ENCODE data around the gene ADAM12.

Gene ADAM12

GRCh38 chr10:126062131-126063032 is 325.9 kb downstream of the ADAM12 start:
- TF ChIP-seq CTCF (IDR thresholded peaks at IDR 0.05; ENCODE audit: low read length, missing control alignments): no peak
- peak; percentile 96 for DNase-seq (ENCODE audit: low read depth)
- H3K4me3 ChIP-seq (replicated peaks; ENCODE audit: low read depth, low read length): no peak overlapping the region

DNA sequence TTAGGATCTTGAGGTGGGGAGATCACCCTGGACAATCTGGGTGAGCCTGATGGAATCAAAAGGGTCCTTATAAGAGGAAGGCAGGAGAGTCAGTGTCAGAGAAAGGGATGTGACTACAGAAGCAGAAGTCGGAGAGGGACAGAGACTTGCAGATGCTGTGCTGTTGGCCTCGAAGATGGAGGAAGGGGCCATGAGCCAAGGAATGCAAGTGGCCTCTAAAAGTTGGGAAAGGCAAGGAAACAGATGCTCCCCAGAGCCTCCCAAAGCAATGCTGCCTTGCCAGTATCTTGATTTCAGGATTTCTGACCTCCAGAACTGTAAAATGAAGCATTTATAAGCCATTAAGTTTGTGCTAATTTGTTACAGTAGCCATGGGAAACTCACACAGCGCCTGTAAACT is 326.8 kb downstream of the ADAM12 start:
- TF ChIP-seq CTCF (IDR thresholded peaks at IDR 0.05; ENCODE audit: low read length, missing control alignments): no peak
- H3K4me3 ChIP-seq (replicated peaks; ENCODE audit: low read depth, low read length): no peak overlapping the region
- DNase-seq (ENCODE audit: low read depth): no peak

DNA sequence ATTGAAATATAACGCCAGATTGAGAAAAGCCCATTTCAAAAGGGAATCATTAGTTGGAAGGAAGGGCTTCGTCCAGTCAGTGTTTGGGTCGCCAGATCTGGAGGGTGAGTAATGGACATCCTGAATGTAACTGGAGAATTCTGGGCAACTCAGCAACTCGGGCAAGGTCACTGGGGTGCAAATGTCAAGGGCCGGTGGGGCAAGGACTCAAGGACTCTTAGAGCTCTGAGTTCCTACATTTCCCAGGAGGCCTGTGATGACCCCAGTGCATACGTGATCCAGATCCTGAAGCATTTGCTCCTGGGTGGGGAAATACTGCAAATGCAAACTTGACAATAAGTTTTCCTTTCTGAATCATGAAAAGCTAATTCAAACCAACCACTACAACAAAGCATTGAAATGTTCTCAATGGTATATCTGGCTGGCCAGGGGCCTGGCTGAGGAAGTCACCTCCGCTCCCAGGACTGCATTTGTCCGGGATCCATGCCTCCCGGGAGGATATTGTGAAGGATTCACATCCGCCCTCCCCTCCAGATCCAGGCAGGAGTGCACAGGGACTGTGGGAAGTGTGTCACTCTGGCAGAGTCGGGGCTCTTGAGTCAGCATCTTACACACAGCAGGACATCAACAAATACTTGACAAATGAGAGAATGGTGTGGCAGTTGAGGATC is 327.9 kb downstream of the ADAM12 start:
- peak; percentile 66 for DNase-seq (ENCODE audit: low read depth)

GRCh38 chr10:126059076-126059826 is 329.0 kb downstream of the ADAM12 start:
- no peak overlapping the region for H3K4me3 ChIP-seq (replicated peaks; ENCODE audit: low read depth, low read length)
- peak; percentile 32 for DNase-seq (ENCODE audit: low read depth)
- TF ChIP-seq CTCF (IDR thresholded peaks at IDR 0.05; ENCODE audit: low read length, missing control alignments): no peak

More for the DNA sequence above, 327.9 kb downstream of the ADAM12 start:
- H3K4me3 ChIP-seq (replicated peaks; ENCODE audit: low read depth, low read length): no peak overlapping the region
- TF ChIP-seq CTCF (IDR thresholded peaks at IDR 0.05; ENCODE audit: low read length, missing control alignments): no peak

- H3K4me3 ChIP-seq (replicated peaks; ENCODE audit: low read depth, low read length): no peak overlapping the region
- no peak for TF ChIP-seq CTCF (IDR thresholded peaks at IDR 0.05; ENCODE audit: low read length, missing control alignments)
- DNase-seq (ENCODE audit: low read depth): no peak
These were observed 329.8 kb downstream of the ADAM12 start for GRCh38 chr10:126058507-126058906.

GRCh38 chr10:126058104-126058503 is 330.2 kb downstream of the ADAM12 start:
- no peak overlapping the region for H3K4me3 ChIP-seq (replicated peaks; ENCODE audit: low read depth, low read length)
- DNase-seq (ENCODE audit: low read depth): no peak
- TF ChIP-seq CTCF (IDR thresholded peaks at IDR 0.05; ENCODE audit: low read length, missing control alignments): no peak
